ENCODE results near the gene RFX4. TPM values are rescaled to one million over a fixed set of nuclear protein-coding genes. Genes with fewer than 3 reads are reported as not detected.
A peak's percentile ranks its signal among the peaks of the same experiment; 100 is the strongest.

Gene RFX4
- total RNA-seq, 4 donors from 2014 or later: not detected

- H3K4me3 ChIP-seq: peak overlapping the region; percentile 79 to 96 (median 94)
- in situ Hi-C loops (cut with MboI; ENCODE audit: low pct_ligation_motif_present in 1 of 4, low pct_unique_long_range_greater_than_20kb in 1 of 4, low sequenced_read_pairs in 3 of 4): no loop called here
- intact Hi-C loops (cut with DNase I; ENCODE audit: low total_unique reads): loop anchor here (10.0 kb wide), 1 partner anchor 320 kb away; the partner anchor contains the start of gene CRY1
- 6 to 16% methylated on average over 8 to 29 of the region's 29 CpGs for WGBS, 2 donors (ENCODE audit: low coverage in 1 of 2)
- H3K36me3 ChIP-seq: no peaks in the 10 kb centered on the region
- TF ChIP-seq POLR2A (IDR thresholded peaks at IDR 0.05): no peak
- H3K27ac ChIP-seq: peak overlapping the region; percentile 90 to 93 (median 93)
- H3K4me1 ChIP-seq: peaks cover 6 to 38% (median 11%) of the 10 kb centered on the region in 4 donors
- H3K27me3 ChIP-seq: no peaks in the 10 kb centered on the region
- H3K9me3 ChIP-seq: no peaks in the 10 kb centered on the region
- no peak for DNase-seq
These were observed 192.2 kb downstream of the RFX4 start for GRCh38 chr12:106774808-106775524.

GRCh38 chr12:106776897-106777296 is 194.1 kb downstream of the RFX4 start:
- Histone ChIP-seq H3K4me3 (no peak overlapping the region), H3K4me1 (peaks cover 6 to 32% (median 14%) of the 10 kb centered on the region in 4 donors), H3K9me3 (no peaks in the 10 kb centered on the region), H3K27ac (no peak overlapping the region), H3K27me3 (no peaks in the 10 kb centered on the region), H3K36me3 (no peaks in the 10 kb centered on the region)
- no peak for DNase-seq
- 94% methylated on average over 5 of the region's 5 CpGs; no CpG with 5 or more reads in 1 of the 2 donors for WGBS, 2 donors (ENCODE audit: low coverage in 1 of 2)
- TF ChIP-seq EP300 (IDR thresholded peaks at IDR 0.05; ENCODE audit: low read depth) (no peak), POLR2AphosphoS5 (IDR thresholded peaks at IDR 0.05) (no peak), POLR2A (IDR thresholded peaks at IDR 0.05) (no peak)
- TF ChIP-seq, protein P1, sequence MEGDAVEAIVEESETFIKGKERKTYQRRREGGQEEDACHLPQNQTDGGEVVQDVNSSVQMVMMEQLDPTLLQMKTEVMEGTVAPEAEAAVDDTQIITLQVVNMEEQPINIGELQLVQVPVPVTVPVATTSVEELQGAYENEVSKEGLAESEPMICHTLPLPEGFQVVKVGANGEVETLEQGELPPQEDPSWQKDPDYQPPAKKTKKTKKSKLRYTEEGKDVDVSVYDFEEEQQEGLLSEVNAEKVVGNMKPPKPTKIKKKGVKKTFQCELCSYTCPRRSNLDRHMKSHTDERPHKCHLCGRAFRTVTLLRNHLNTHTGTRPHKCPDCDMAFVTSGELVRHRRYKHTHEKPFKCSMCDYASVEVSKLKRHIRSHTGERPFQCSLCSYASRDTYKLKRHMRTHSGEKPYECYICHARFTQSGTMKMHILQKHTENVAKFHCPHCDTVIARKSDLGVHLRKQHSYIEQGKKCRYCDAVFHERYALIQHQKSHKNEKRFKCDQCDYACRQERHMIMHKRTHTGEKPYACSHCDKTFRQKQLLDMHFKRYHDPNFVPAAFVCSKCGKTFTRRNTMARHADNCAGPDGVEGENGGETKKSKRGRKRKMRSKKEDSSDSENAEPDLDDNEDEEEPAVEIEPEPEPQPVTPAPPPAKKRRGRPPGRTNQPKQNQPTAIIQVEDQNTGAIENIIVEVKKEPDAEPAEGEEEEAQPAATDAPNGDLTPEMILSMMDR (IDR thresholded peaks at IDR 0.05): no peak
- in situ Hi-C loops (cut with MboI; ENCODE audit: low pct_ligation_motif_present in 1 of 4, low pct_unique_long_range_greater_than_20kb in 1 of 4, low sequenced_read_pairs in 3 of 4) (no loop called here), intact Hi-C loops (cut with DNase I; ENCODE audit: low total_unique reads) (loop anchor here (10.0 kb wide), 1 partner anchor 318 kb away; the partner anchor contains the start of gene CRY1)

DNA sequence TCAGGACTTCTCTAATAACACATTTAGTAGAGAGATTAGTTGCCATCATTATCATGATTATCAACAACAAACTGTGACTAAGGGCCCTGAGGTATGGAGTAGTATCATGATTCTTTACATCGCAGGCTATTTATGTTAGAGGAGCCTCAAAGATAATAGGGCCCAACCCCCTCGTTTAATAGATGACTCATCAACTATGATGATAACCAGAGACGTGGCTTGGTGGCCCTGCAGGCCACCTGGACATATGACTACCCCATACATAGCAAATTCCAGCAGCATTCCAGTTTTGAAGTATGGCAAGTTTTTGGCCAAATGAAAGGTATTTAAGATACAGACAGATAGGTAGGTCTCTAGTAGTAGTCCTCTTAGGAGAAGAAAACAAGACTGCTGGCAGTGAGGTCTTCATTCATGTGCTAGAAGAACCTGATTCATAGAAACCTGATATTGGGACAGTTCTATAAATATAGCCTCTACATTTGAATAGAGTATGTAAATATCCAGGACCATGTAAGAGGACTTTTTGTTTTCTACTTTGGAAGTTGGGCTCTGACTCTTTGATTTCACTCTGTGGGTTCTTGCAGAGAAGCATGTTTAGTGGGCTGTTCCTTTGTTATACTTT is 197.3 kb downstream of the RFX4 start:
- H3K36me3 ChIP-seq: peaks cover 0 to 6% (median 0%) of the 10 kb centered on the region in 4 donors
- in situ Hi-C loops (cut with MboI; ENCODE audit: low pct_ligation_motif_present in 1 of 4, low pct_unique_long_range_greater_than_20kb in 1 of 4, low sequenced_read_pairs in 3 of 4): no loop called here
- H3K9me3 ChIP-seq: no peaks in the 10 kb centered on the region
- no peak for TF ChIP-seq EP300 (IDR thresholded peaks at IDR 0.05; ENCODE audit: low read depth)
- TF ChIP-seq POLR2A (IDR thresholded peaks at IDR 0.05): no peak
- TF ChIP-seq, protein P1 (IDR thresholded peaks at IDR 0.05): no peak
- TF ChIP-seq POLR2AphosphoS5 (IDR thresholded peaks at IDR 0.05): no peak
- DNase-seq: no peak
- intact Hi-C loops (cut with DNase I; ENCODE audit: low total_unique reads): no loop called here
- H3K27ac ChIP-seq: no peak overlapping the region
- H3K4me3 ChIP-seq: no peak overlapping the region
- H3K27me3 ChIP-seq: no peaks in the 10 kb centered on the region
- 53% methylated on average over 3 of the region's 3 CpGs; no CpG with 5 or more reads in 1 of the 2 donors for WGBS, 2 donors (ENCODE audit: low coverage in 1 of 2)
- peaks cover 5 to 21% (median 10%) of the 10 kb centered on the region in 4 donors for H3K4me1 ChIP-seq

- DNase-seq: no peak
- 63 to 75% methylated on average over 1 of the region's 1 CpG for WGBS, 2 donors (ENCODE audit: low coverage in 1 of 2)
- in situ Hi-C loops (cut with MboI; ENCODE audit: low pct_ligation_motif_present in 1 of 4, low pct_unique_long_range_greater_than_20kb in 1 of 4, low sequenced_read_pairs in 3 of 4) (no loop called here), intact Hi-C loops (cut with DNase I; ENCODE audit: low total_unique reads) (no loop called here)
- no peak for TF ChIP-seq POLR2A (IDR thresholded peaks at IDR 0.05)
- no peak for TF ChIP-seq POLR2AphosphoS5 (IDR thresholded peaks at IDR 0.05)
- TF ChIP-seq EP300 (IDR thresholded peaks at IDR 0.05; ENCODE audit: low read depth): no peak
- TF ChIP-seq, protein P1 (IDR thresholded peaks at IDR 0.05): no peak
- Histone ChIP-seq H3K27ac (no peak overlapping the region), H3K36me3 (peaks cover 0 to 9% (median 0%) of the 10 kb centered on the region in 4 donors), H3K27me3 (no peaks in the 10 kb centered on the region), H3K9me3 (no peaks in the 10 kb centered on the region), H3K4me3 (no peak overlapping the region), H3K4me1 (peaks cover 0 to 10% (median 7%) of the 10 kb centered on the region in 4 donors)
These were observed 199.8 kb downstream of the RFX4 start for GRCh38 chr12:106782619-106783018.
